Testis (tissue), 3 donors: Measurements from ENCODE around the gene EXTL2. TPM values are rescaled to one million over a fixed set of nuclear protein-coding genes. Genes with fewer than 3 reads are reported as not detected.

Source experiments
- DNase-seq: peaks from one replicate; pipeline ENCODE4 v3.0.0-alpha.2; 2019
- H3K27ac ChIP-seq, 2 donors: fragments of 200-600 bp; sonication (generic); one replicate each; pipeline ENCODE4 v1.5.1; 2019
- H3K27me3 ChIP-seq: fragments of 200-600 bp; sonication (generic); one replicate; pipeline ENCODE4 v1.5.1; 2019
- H3K36me3 ChIP-seq: fragments of 200-600 bp; sonication (generic); one replicate; pipeline ENCODE4 v1.5.1; 2017; ENCODE audit warnings: low read depth; ENCODE audit errors: missing control alignments
- H3K4me1 ChIP-seq: fragments of 200-600 bp; sonication (generic); one replicate; pipeline ENCODE4 v1.5.1; 2019
- H3K4me3 ChIP-seq, 2 donors: fragments of 200-600 bp; sonication (generic); one replicate each; pipeline ENCODE4 v1.5.1; 2017 to 2019
- H3K9me3 ChIP-seq: fragments of 200-600 bp; sonication (generic); one replicate; pipeline ENCODE4 v1.5.1; 2017
- POLR2A ChIP-seq: fragments of 450-650 bp; IDR thresholded peaks from one replicate; pipeline ENCODE4 v1.6.1; 2017; ENCODE audit warnings: antibody characterized with exemption, mild to moderate bottlenecking, moderate library complexity
- WGBS, 2 donors: methylation state at CpG; one replicate each; pipeline ENCODE4 v1.1.5; 2018; 5-methylcytosine and 5-hydroxymethylcytosine counted together
- intact Hi-C: fragments of 100-400 bp; cut with DNase I; formaldehyde crosslinking; loops from one replicate; pipeline ENCODE4 v1.15.1; 2023; ENCODE audit warnings: low total_unique reads
- polyA plus RNA-seq: library from polyadenylated mRNA; stranded (reverse); fragments of 350-450 nt; fragmentation: Illumina TruSeq; extraction: RNeasy Lipid Tissue Mini Kit (QIAGEN cat#74804); gene quantifications from one replicate; pipeline ENCODE4 v1.2.3, GENCODE V29; 2014; ENCODE audit warnings: low read depth, low replicate concordance; ENCODE audit not compliant: insufficient read depth
- total RNA-seq, 2 donors: library from RNA; depleted of rRNA; stranded (reverse); fragments of >200 nt; gene quantifications; one replicate each; pipeline ENCODE4 v1.2.3, GENCODE V29; 2016
- TF ChIP-seq, protein P1 (sequence below), 3 experiments: fragments of 450-650 bp in 2 of 3; fragments of 200-600 bp in 1 of 3; sonication (generic) in 1 of 3; IDR thresholded peaks; one replicate each; pipeline ENCODE4 v1.5.1; 2016 to 2019; ENCODE audit warnings: antibody characterized with exemption in 3 of 3, mild to moderate bottlenecking in 2 of 3, moderate library complexity in 1 of 3

EXTL2 gene
- total and polyA plus RNA-seq, 3 donors from 2014 or later, result 12.8 to 16.9 (median 16.1) TPM

DNA sequence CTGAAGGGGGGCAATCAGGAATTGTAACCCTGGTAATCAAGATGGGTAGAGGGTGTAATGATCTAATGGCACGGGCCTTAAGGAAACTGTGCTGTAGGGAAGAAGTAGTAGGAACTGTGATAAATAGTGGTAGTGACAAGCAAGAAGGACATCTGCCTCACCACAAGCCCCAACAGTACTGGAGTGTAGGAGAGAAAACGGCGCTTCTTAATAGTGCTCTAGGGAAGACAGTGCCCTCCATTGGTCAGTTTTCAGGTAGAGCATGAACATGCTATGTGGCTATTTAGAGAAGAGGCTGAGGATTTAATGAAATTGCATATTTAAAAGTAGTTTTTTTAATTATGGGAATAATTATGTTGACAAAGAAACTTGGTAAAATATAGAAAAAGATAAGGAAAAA is 33.5 kb upstream of the EXTL2 start:
- no peak overlapping the region for H3K4me3 ChIP-seq
- TF ChIP-seq POLR2A, result no peak
- TF ChIP-seq, protein P1, sequence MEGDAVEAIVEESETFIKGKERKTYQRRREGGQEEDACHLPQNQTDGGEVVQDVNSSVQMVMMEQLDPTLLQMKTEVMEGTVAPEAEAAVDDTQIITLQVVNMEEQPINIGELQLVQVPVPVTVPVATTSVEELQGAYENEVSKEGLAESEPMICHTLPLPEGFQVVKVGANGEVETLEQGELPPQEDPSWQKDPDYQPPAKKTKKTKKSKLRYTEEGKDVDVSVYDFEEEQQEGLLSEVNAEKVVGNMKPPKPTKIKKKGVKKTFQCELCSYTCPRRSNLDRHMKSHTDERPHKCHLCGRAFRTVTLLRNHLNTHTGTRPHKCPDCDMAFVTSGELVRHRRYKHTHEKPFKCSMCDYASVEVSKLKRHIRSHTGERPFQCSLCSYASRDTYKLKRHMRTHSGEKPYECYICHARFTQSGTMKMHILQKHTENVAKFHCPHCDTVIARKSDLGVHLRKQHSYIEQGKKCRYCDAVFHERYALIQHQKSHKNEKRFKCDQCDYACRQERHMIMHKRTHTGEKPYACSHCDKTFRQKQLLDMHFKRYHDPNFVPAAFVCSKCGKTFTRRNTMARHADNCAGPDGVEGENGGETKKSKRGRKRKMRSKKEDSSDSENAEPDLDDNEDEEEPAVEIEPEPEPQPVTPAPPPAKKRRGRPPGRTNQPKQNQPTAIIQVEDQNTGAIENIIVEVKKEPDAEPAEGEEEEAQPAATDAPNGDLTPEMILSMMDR (IDR thresholded peaks at IDR 0.05), result no peak
- no peaks in the 10 kb centered on the region for H3K36me3 ChIP-seq
- intact Hi-C loops, result no loop called here
- H3K4me1 ChIP-seq, result no peaks in the 10 kb centered on the region
- no peaks in the 10 kb centered on the region for H3K9me3 ChIP-seq
- DNase-seq, result no peak
- 80 to 83% methylated on average over 3 of the region's 3 CpGs for WGBS, 2 donors
- no peak overlapping the region for H3K27ac ChIP-seq
- no peaks in the 10 kb centered on the region for H3K27me3 ChIP-seq

DNA sequence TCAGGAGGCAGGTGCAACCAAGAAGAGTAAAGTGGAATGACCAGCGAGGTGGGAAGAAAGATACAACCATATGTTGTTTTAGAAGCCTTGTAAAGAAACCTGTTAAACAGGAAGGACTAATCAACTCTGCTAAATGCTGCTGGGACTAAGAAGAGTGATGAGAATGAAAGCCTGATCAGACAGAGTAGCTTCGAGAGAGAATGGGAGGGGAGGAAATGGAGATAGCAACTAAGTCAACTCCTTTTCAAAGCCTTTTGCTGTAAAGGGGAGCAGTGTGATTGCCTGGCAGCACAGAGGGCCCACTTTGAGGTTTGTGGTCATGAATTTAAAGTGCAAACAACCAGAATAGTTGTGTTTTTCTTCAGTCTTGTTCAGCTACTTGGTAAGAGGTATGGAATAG is 32.6 kb upstream of the EXTL2 start:
- no peaks in the 10 kb centered on the region for H3K27me3 ChIP-seq
- intact Hi-C loops, result no loop called here
- H3K9me3 ChIP-seq, result no peaks in the 10 kb centered on the region
- TF ChIP-seq, protein P1 (IDR thresholded peaks at IDR 0.05), result no peak
- TF ChIP-seq POLR2A, result no peak
- H3K4me1 ChIP-seq, result no peaks in the 10 kb centered on the region
- no peak overlapping the region for H3K27ac ChIP-seq
- no peak for DNase-seq
- 66 to 72% methylated on average over 2 of the region's 2 CpGs for WGBS, 2 donors
- H3K4me3 ChIP-seq, result no peak overlapping the region
- H3K36me3 ChIP-seq, result no peaks in the 10 kb centered on the region

DNA sequence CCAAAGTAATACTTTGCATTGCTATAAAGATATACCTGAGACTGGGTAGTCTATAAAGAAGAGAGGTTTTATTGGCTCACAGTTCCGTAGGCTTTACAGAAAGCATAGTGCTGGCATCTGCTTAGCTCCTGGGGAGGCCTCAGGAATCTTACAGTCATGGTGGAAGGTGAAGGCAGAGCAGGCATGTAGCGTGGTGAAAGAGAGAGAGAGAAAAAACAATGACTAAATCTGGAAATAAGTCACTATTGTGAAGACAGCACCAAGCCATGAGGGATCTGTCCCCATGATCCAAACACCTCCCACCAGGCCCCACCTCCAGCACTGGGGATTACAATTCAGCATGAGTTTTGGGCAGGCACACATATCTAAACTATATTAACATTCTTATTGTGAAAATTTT is 31.6 kb upstream of the EXTL2 start:
- H3K27me3 ChIP-seq, result no peaks in the 10 kb centered on the region
- no peaks in the 10 kb centered on the region for H3K4me1 ChIP-seq
- WGBS, 2 donors, result 95 to 97% methylated on average over 2 of the region's 2 CpGs
- no peak overlapping the region for H3K4me3 ChIP-seq
- no peaks in the 10 kb centered on the region for H3K9me3 ChIP-seq
- no peak for TF ChIP-seq POLR2A
- TF ChIP-seq, protein P1 (IDR thresholded peaks at IDR 0.05), result no peak
- H3K27ac ChIP-seq, result no peak overlapping the region
- intact Hi-C loops, result no loop called here
- H3K36me3 ChIP-seq, result no peaks in the 10 kb centered on the region
- no peak for DNase-seq

DNA sequence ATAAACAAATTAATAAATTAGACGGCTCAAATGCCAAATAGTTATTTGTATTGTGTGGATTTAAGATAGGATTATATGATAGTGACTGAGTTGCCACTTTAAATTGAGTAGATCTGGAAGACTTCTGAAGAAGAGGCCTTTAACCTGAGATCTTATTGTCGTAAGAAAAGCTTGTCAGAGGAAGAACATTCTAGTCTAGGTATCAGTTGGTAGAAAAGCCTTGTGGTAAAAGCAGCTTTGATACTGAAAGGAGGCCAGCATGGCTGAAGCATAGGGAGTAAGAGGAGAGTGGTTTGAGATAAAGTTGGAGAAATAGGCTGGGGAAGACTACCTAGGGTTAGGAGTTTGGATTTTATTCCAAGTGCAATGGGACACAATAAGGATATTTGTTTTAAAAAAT is 30.3 kb upstream of the EXTL2 start:
- intact Hi-C loops, result loop anchor here (5.0 kb wide), 1 partner anchor 362 kb away; no protein-coding TSS in a partner anchor
- Histone ChIP-seq H3K36me3 (no peaks in the 10 kb centered on the region), H3K27ac (no peak overlapping the region), H3K4me3 (no peak overlapping the region), H3K4me1 (no peaks in the 10 kb centered on the region), H3K27me3 (no peaks in the 10 kb centered on the region), H3K9me3 (no peaks in the 10 kb centered on the region)
- 89 to 93% methylated on average over 2 of the region's 2 CpGs for WGBS, 2 donors
- no peak for DNase-seq
- TF ChIP-seq POLR2A, result no peak
- TF ChIP-seq, protein P1 (IDR thresholded peaks at IDR 0.05), result no peak

DNA sequence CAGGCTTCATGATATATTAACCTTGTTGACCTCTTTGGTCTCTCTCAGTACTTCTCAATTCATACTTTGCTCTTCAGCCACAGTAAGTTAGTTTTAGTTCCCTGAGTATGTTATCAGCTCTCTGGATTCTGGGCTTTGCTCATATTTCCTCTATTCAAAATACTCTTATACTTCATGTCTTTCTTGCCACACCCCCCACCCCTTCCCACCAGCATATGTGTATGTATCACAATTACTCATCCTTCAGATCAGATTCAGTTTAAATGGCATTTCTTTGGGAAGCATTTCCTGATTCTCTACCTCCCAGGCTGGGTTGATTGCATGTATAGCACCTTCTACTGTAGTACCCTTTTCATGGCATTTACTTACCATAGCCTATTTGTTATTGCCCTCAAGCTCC is 29.6 kb upstream of the EXTL2 start:
- H3K27ac ChIP-seq, result no peak overlapping the region
- no peak overlapping the region for H3K4me3 ChIP-seq
- no peak for TF ChIP-seq POLR2A
- TF ChIP-seq, protein P1 (IDR thresholded peaks at IDR 0.05), result no peak
- DNase-seq, result no peak
- no peaks in the 10 kb centered on the region for H3K27me3 ChIP-seq
- no peaks in the 10 kb centered on the region for H3K36me3 ChIP-seq
- no peaks in the 10 kb centered on the region for H3K4me1 ChIP-seq
- no peaks in the 10 kb centered on the region for H3K9me3 ChIP-seq
- intact Hi-C loops, result loop anchor here (5.0 kb wide), 1 partner anchor 363 kb away; no protein-coding TSS in a partner anchor
